SU-DHL-6 (cell line): Measurements from ENCODE around the gene KATNB1.

Experiments used
- H2AFZ ChIP-seq: fragments of 200-600 bp; sonication (generic); 2 replicates; pipeline ENCODE4 v1.6.1; 2014; ENCODE audit warnings: low read depth, mild to moderate bottlenecking, moderate library complexity, mixed read lengths, antibody characterized with exemption, low read length; ENCODE audit not compliant: severe bottlenecking
- H3F3A ChIP-seq: fragments of 200-600 bp; shearing (Covaris generic); 2 replicates; pipeline ENCODE4 v1.6.0; 2016; ENCODE audit warnings: antibody characterized with exemption, mild to moderate bottlenecking; ENCODE audit not compliant: insufficient read depth
- H3K27ac ChIP-seq: fragments of 200-600 bp; sonication (generic); 2 replicates; pipeline ENCODE4 v1.5.1; 2016; ENCODE audit warnings: low read depth, mild to moderate bottlenecking, low read length, moderate library complexity, mixed read lengths
- H3K27me3 ChIP-seq: fragments of 200-600 bp; sonication (generic), shearing (Covaris generic); 2 replicates; pipeline ENCODE4 v1.6.0; 2014; ENCODE audit warnings: mild to moderate bottlenecking, low read length
- H3K36me3 ChIP-seq: fragments of 200-600 bp; sonication (generic); 2 replicates; pipeline ENCODE4 v1.6.1; 2014; ENCODE audit warnings: mild to moderate bottlenecking, low read length, mixed read lengths
- H3K4me2 ChIP-seq: fragments of 300-600, 200-600 bp; shearing (Covaris generic), sonication (generic); 2 replicates; pipeline ENCODE4 v1.6.0; 2014; ENCODE audit warnings: low read length, low read depth, mild to moderate bottlenecking; ENCODE audit not compliant: poor library complexity, severe bottlenecking
- H3K4me3 ChIP-seq: fragments of 200-600 bp; sonication (generic); 2 replicates; pipeline ENCODE4 v1.5.1; 2014; ENCODE audit warnings: antibody characterized with exemption, low read length, mild to moderate bottlenecking, mixed read lengths; ENCODE audit not compliant: insufficient read depth, poor library complexity, severe bottlenecking
- H3K79me2 ChIP-seq: fragments of 200-600 bp; sonication (generic); 2 replicates; pipeline ENCODE4 v1.6.1; 2014; ENCODE audit warnings: mild to moderate bottlenecking, low read length, moderate library complexity; ENCODE audit not compliant: insufficient read depth
- H3K9ac ChIP-seq: fragments of 200-600 bp; sonication (generic); 2 replicates; pipeline ENCODE4 v1.7.0; 2014; ENCODE audit warnings: mild to moderate bottlenecking, low read length
- H3K9me2 ChIP-seq: fragments of 200-600 bp; sonication (generic); replicated peaks from 2 replicates; pipeline ENCODE4 v1.6.1; 2014; ENCODE audit warnings: low read length; ENCODE audit not compliant: insufficient read depth
- H3K9me3 ChIP-seq: fragments of 200-600 bp; sonication (generic); 2 replicates; pipeline ENCODE4 v1.6.1; 2014; ENCODE audit warnings: low read length, mixed read lengths; ENCODE audit not compliant: insufficient read depth
- H4K20me1 ChIP-seq: fragments of 200-600 bp; sonication (generic); 2 replicates; pipeline ENCODE4 v1.6.1; 2014; ENCODE audit warnings: low read depth, mild to moderate bottlenecking, antibody characterized with exemption, low read length, moderate library complexity, mixed read lengths
- CTCF ChIP-seq: fragments of 200-600 bp; sonication (generic); IDR thresholded peaks from one replicate; pipeline ENCODE4 v1.5.1; 2017; ENCODE audit warnings: antibody characterized with exemption, mild to moderate bottlenecking, low read length, moderate library complexity; ENCODE audit not compliant: insufficient read depth, poor library complexity, severe bottlenecking
- EZH2phosphoT487 ChIP-seq: fragments of 200-600 bp; sonication (generic), shearing (Covaris generic); conservative IDR thresholded peaks from 2 replicates; pipeline ENCODE4 v1.6.1; 2018; ENCODE audit warnings: mild to moderate bottlenecking, antibody characterized with exemption, low read length, moderate library complexity, mixed read lengths

The KATNB1 gene

GRCh38 chr16:57723170-57723569, 12.4 kb upstream of the KATNB1 start:
- H3K4me2 ChIP-seq: no peak overlapping the region
- H3K27me3 ChIP-seq: no peaks in the 10 kb centered on the region
- TF ChIP-seq EZH2phosphoT487 (no peak), CTCF (no peak)
- no peaks in the 10 kb centered on the region for H3K36me3 ChIP-seq
- H4K20me1 ChIP-seq: no peaks in the 10 kb centered on the region
- H2AFZ ChIP-seq: no peak overlapping the region
- H3K9me3 ChIP-seq: no peaks in the 10 kb centered on the region
- H3K9me2 ChIP-seq: no peaks in the 10 kb centered on the region
- H3K9ac ChIP-seq: no peak overlapping the region
- H3K79me2 ChIP-seq: no peaks in the 10 kb centered on the region
- H3K4me3 ChIP-seq: no peak overlapping the region
- no peaks in the 10 kb centered on the region for H3F3A ChIP-seq
- no peak overlapping the region for H3K27ac ChIP-seq

- H3K36me3 ChIP-seq: no peaks in the 10 kb centered on the region
- H3F3A ChIP-seq: no peaks in the 10 kb centered on the region
- H3K9me2 ChIP-seq: no peaks in the 10 kb centered on the region
- H3K9me3 ChIP-seq: no peaks in the 10 kb centered on the region
- no peaks in the 10 kb centered on the region for H3K27me3 ChIP-seq
- no peaks in the 10 kb centered on the region for H4K20me1 ChIP-seq
- no peak overlapping the region for H3K4me2 ChIP-seq
- no peak overlapping the region for H3K9ac ChIP-seq
- no peak overlapping the region for H3K27ac ChIP-seq
- TF ChIP-seq EZH2phosphoT487: no peak
- TF ChIP-seq CTCF: no peak
- no peak overlapping the region for H3K4me3 ChIP-seq
- H2AFZ ChIP-seq: no peak overlapping the region
- H3K79me2 ChIP-seq: no peaks in the 10 kb centered on the region
Observed at GRCh38 chr16:57724531-57724930, 11.0 kb upstream of the KATNB1 start.

- Histone ChIP-seq H3K9me2 (no peaks in the 10 kb centered on the region), H3K36me3 (no peaks in the 10 kb centered on the region), H3K27ac (no peak overlapping the region)
Observed at GRCh38 chr16:57725151-57725550, 10.4 kb upstream of the KATNB1 start.

More at GRCh38 chr16:57725151-57725550, 10.4 kb upstream of the KATNB1 start:
- no peaks in the 10 kb centered on the region for H3K27me3 ChIP-seq
- no peaks in the 10 kb centered on the region for H3K79me2 ChIP-seq
- H3K9me3 ChIP-seq: no peaks in the 10 kb centered on the region
- H3K9ac ChIP-seq: no peak overlapping the region
- no peaks in the 10 kb centered on the region for H4K20me1 ChIP-seq
- TF ChIP-seq EZH2phosphoT487: no peak
- no peak for TF ChIP-seq CTCF
- H3K4me2 ChIP-seq: no peak overlapping the region
- H3F3A ChIP-seq: no peaks in the 10 kb centered on the region
- H3K4me3 ChIP-seq: no peak overlapping the region
- H2AFZ ChIP-seq: no peak overlapping the region
